ENCODE measurements around the gene HOXD11.

DNA sequence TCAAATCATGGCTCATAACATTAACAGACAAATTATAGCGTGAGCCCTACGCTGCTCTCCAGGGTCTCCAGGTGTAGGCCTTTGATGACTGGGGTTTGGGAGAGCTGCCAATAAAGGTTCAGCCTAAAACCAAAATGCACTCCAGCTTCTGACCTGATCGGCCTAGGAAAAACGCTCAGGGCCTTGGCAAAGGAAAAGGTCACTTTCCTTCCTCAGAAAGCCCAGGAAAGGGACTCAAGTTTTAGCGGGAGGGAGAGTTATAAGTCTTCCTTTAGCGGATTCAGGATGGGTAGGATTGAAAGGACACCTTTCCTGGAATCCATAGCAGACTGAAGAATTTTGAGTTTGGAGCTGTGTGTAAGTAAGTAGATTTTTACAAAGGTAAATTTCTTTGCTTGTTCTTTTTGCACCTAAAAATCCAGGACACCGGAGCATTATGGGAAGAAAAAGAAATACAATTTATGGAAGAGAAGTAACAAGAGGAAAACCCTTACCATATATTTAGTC lies 32.1 kb upstream of the HOXD11 start:
- TF ChIP-seq POLR2AphosphoS5 (IDR thresholded peaks at IDR 0.05), result no peak
- TF ChIP-seq EP300 (IDR thresholded peaks at IDR 0.05), result no peak

Data from upper lobe of left lung (tissue), 4 donors.